GM19023 (cell line): ENCODE data around the gene NCAM1.

Experiments
- ATAC-seq: cut with Tn5 transposase; IDR thresholded peaks from one replicate; pipeline ENCODE4 v1.9.1; 2021; ENCODE audit warnings: mild to moderate bottlenecking, moderate library complexity; ENCODE audit not compliant: unreplicated experiment

The NCAM1 gene

DNA sequence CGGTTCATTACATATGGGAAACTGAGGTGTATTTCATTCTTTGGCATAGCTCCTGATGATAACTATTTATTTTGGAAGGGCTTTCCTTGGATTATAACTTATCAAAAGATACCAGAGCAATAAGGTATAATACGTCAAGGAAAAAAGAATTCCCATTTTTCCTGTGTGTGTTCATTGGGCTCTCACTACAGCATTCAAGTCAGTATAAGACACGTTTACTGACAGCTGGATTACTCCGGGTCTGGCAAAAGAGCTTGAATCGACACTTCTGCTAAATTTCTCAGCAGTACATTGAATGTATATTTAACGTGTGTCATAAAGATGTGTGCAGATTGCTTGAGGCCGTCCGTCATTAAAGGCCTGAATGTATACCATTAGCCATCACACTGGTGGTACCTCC is 163.4 kb downstream of the NCAM1 start:
- ATAC-seq = no peak

GRCh38 chr11:113129261-113129992 is 168.2 kb downstream of the NCAM1 start:
- ATAC-seq = no peak

DNA sequence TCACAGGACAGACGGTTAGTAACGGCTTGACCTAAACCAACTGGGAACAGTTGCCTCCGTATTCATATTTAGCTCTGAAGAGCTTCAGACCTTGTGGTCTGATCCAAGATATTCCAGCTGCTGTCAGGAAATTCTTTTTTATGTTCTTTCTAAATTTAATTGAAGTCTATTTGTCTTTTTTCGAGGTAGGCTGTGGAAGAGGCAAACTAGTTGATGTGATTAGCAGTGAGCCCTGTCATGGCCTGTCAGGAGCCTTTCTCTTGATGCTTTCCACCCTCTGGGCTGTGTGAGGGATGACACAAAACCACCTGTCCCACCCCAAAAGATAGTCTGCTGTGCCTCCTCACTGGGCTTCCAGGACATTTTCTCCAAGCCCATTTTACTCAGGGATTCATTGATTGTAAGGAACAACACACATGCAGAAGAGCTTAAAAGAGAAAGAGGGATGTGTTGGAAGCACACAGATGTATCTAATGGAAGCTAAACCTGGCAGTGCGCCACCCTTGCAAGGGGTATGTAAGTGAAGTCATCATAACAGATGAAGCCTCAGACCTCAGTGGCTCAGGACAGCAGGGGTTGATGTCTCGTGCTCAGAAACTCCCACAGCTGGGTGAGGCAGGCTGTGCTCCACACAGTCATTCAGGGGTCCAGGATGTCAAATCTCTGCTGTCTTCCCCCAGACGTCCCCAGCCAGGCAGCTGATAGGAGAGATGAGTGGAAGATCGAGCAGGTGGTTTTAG is 170.0 kb downstream of the NCAM1 start:
- no peak for ATAC-seq

DNA sequence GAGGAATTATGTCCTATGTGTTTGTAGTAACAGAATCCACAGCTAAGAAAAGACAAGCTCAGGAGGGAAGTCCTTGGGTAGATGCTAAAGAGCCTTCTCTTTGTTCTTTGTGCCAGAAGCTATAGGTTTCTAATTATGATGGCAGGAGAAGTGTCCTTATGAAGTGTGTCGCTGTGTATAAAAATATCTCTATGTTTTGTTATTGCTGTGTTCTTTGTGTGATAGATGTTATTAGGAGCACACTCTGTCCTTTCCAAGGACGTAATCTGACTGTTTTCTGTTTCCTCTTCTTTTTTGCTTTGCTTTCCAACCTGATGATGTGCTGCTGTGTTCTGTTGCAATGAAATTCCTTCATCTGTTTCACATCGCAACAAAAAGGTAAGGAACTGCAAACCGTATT is 171.9 kb downstream of the NCAM1 start:
- no peak for ATAC-seq

- no peak for ATAC-seq
Observed at GRCh38 chr11:113134626-113135025, 173.4 kb downstream of the NCAM1 start.

- ATAC-seq = no peak
Observed at GRCh38 chr11:113137713-113138529, 176.7 kb downstream of the NCAM1 start.

- no peak for ATAC-seq
Observed at GRCh38 chr11:113138731-113139130, 177.5 kb downstream of the NCAM1 start.

DNA sequence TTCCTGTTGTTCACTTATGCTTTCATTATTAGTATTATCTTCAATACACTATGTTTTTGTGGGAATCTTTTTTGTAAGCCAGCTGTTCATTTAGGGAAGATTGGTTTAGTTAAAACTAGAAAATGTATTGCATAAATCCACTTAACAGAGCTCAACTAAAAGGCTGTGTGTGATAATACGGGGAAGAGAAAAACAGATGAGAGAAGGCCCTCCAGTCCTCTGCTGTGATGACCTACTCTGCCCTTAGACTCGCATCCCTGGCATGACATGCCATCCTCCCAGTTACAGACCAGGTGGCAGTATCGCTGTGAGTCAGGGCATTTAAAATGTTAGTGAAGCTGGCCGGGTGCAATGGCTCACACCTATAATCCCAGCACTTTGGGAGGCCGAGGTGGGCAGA is 179.8 kb downstream of the NCAM1 start:
- no peak for ATAC-seq

DNA sequence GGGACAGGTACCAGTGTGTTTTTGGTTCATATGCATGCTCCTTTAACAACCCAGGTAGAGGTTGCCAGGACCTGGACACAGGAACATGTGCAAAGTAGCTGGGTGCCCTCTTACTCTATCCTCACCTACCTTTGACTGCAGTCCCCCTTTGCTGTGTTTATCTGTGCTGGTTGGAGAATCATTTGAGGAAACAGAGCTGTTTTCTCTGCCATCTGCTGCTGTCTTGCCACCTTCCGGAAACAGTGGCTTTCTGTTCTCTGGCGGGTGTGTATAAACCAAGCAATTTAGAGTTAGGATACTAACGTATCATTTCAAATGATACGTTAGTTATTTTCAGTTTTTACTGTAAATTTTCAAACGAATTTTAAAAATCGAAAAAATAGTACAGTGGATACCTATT is 181.3 kb downstream of the NCAM1 start:
- ATAC-seq = no peak

GRCh38 chr11:113147249-113147648 is 186.0 kb downstream of the NCAM1 start:
- no peak for ATAC-seq

DNA sequence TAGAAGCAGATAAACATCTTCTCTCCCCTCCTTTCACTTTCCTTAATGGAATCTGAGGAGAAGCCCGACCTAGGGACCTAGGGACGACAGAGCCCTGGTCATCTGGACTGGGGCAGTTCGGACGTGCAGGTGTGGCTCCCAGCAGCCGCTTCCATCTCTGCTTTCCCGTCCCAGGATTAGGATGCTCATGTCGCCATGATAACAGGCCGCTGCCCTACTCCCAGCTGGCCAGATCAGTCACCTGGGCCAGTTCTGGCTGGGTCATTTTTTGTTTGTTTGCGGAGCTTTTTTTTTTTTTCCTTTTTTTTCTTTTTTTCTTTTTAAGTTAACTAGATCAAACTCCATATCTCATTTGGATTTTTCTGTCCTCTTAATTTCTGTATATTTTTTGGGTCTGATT is 186.9 kb downstream of the NCAM1 start:
- ATAC-seq = no peak

GRCh38 chr11:113148652-113149051 is 187.4 kb downstream of the NCAM1 start:
- no peak for ATAC-seq

DNA sequence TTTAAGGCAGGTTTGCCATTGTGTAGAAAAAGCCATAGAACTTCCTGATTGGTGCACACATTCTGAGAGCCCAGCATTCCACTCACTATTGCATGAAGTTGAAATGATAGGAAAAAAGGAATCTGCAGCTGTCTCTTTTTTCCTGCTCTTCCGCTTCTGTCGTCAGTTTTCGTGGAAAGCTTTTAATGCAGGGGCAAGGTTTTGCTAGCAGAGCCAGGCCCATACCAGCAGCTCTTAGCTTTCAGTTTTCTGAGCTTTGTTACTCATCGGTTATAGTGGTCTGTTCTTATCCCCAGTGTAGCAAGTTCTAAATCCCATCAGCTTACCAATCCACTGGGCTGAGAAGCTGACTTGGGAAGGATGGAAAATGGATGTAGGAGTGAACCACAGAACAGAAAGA is 190.3 kb downstream of the NCAM1 start:
- ATAC-seq = no peak

DNA sequence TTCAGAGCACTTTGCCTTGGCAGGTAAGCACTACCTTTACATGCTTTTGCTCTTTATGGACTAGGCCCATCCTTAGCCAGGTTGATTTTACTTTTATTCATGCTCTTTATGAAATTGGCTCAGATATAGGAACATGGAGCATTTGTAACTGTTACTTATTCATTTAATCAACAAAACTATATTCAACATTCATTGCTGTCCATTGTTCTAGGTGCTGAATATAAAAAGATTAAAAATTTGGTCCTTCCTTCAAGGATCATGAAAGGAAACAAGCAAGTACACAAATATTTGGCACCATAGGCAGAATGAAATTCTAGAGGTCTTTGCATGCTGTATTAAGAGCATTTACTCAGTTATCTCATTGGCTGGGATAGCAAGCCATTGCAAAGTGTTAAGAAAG is 191.3 kb downstream of the NCAM1 start:
- ATAC-seq = no peak

GRCh38 chr11:113153847-113154246 is 192.6 kb downstream of the NCAM1 start:
- ATAC-seq = no peak

GRCh38 chr11:113159988-113160807 is 199.0 kb downstream of the NCAM1 start:
- no peak for ATAC-seq

GRCh38 chr11:113160808-113161124 is 199.5 kb downstream of the NCAM1 start:
- no peak for ATAC-seq

GRCh38 chr11:113161711-113162591 is 200.7 kb downstream of the NCAM1 start:
- ATAC-seq = no peak

GRCh38 chr11:113162592-113162962 is 201.4 kb downstream of the NCAM1 start:
- no peak for ATAC-seq
